Measurements from ENCODE around the gene DDX56. TPM values are rescaled to one million over a fixed set of nuclear protein-coding genes. Genes with fewer than 3 reads are reported as not detected.

The DDX56 gene
- total and polyA plus RNA-seq, 2 of the 13 experiments (the other 11 are each of a cell fraction or from before 2014, with no cell fraction given): 82.6 to 120 TPM

- peak; percentile 72 for TF ChIP-seq SMC3 (IDR thresholded peaks at IDR 0.05; ENCODE audit: low read length)
- no peak for TF ChIP-seq BRCA1 (CRISPR knock-in tag; IDR thresholded peaks at IDR 0.05)
- TF ChIP-seq MTERF4 (CRISPR knock-in tag; IDR thresholded peaks at IDR 0.05): no peak
- TF ChIP-seq ZNF296 (CRISPR knock-in tag; conservative IDR thresholded peaks at IDR 0.05): no peak
- 0 out of 2 replicates have a peak, but pooled peaks have one; percentile 13 for TF ChIP-seq AKAP8 (CRISPR knock-in tag; IDR thresholded peaks at IDR 0.05)
- peak; percentile 48; the same call in 1 of the 2 replicates for TF ChIP-seq ZNF614 (CRISPR knock-in tag; IDR thresholded peaks at IDR 0.05; ENCODE audit: borderline replicate concordance)
- TF ChIP-seq ZC3H4 (CRISPR knock-in tag; IDR thresholded peaks at IDR 0.05; ENCODE audit: borderline replicate concordance): no peak
- TF ChIP-seq FOXC1 (CRISPR knock-in tag; IDR thresholded peaks at IDR 0.05; ENCODE audit: borderline replicate concordance): 0 out of 2 replicates have a peak, but pooled peaks have one; percentile 34
- TF ChIP-seq FOXP1 (IDR thresholded peaks at IDR 0.05): no peak
- TF ChIP-seq FOXP1 (CRISPR knock-in tag; IDR thresholded peaks at IDR 0.05): no peak
- no peak for TF ChIP-seq ZNF260 (CRISPR knock-in tag; IDR thresholded peaks at IDR 0.05; ENCODE audit: borderline replicate concordance, low read depth)
- no peak for TF ChIP-seq ZNF580 (CRISPR knock-in tag; IDR thresholded peaks at IDR 0.05; ENCODE audit: borderline replicate concordance, low read depth)
- peak; percentile 45; the same call in 1 of the 2 replicates for TF ChIP-seq KDM4B (CRISPR knock-in tag; IDR thresholded peaks at IDR 0.05)
- peak; percentile 21; the same call in 1 of the 2 replicates for TF ChIP-seq RXRB (CRISPR knock-in tag; IDR thresholded peaks at IDR 0.05; ENCODE audit: borderline replicate concordance)
- TF ChIP-seq CSRNP2 (CRISPR knock-in tag; conservative IDR thresholded peaks at IDR 0.05; ENCODE audit: low read depth): no peak
- TF ChIP-seq CERS6 (CRISPR knock-in tag; IDR thresholded peaks at IDR 0.05): no peak
- TF ChIP-seq ZNF547 (CRISPR knock-in tag; IDR thresholded peaks at IDR 0.05): peak; percentile 42; the same call in 1 of the 2 replicates
- TF ChIP-seq ZSCAN21 (CRISPR knock-in tag; IDR thresholded peaks at IDR 0.05; ENCODE audit: borderline replicate concordance): 0 out of 2 replicates have a peak, but pooled peaks have one; percentile 29
- TF ChIP-seq TFAP4 (IDR thresholded peaks at IDR 0.05; ENCODE audit: borderline replicate concordance, low read depth): peak; percentile 61; the same call in 1 of the 2 replicates
- TF ChIP-seq PHF5A (CRISPR knock-in tag; IDR thresholded peaks at IDR 0.05; ENCODE audit: low read depth, unreplicated experiment): peak; percentile 68
- peak; percentile 88 for TF ChIP-seq RAD21 (CRISPR knock-in tag; IDR thresholded peaks at IDR 0.05)
- peak; percentile 41; the same call in 1 of the 2 replicates for TF ChIP-seq ZFY (CRISPR knock-in tag; IDR thresholded peaks at IDR 0.05)
- TF ChIP-seq ZGPAT (CRISPR knock-in tag; IDR thresholded peaks at IDR 0.05): peak; percentile 48; the same call in 1 of the 2 replicates
- TF ChIP-seq SIX1 (CRISPR knock-in tag; IDR thresholded peaks at IDR 0.05; ENCODE audit: borderline replicate concordance): no peak
- peak; percentile 65; the same call in 1 of the 2 replicates for TF ChIP-seq ZNF274 (CRISPR knock-in tag; IDR thresholded peaks at IDR 0.05)
Measured at GRCh38 chr7:44565097-44565794, 8.5 kb downstream of the DDX56 start (continued).

All from HepG2 (cell line).